NB4 (cell line): Measurements from ENCODE around the gene TSPAN10.

Source experiments
- CTCF ChIP-seq: IDR thresholded peaks from one replicate; pipeline ENCODE4 v1.5.1; 2012; ENCODE audit warnings: low read depth, low read length
- MYC ChIP-seq: IDR thresholded peaks from 2 replicates; pipeline ENCODE4 v1.6.1; 2011; ENCODE audit warnings: low read depth, low read length
- POLR2A ChIP-seq: IDR thresholded peaks from 2 replicates; pipeline ENCODE4 v1.6.1; 2011; ENCODE audit warnings: mild to moderate bottlenecking; ENCODE audit not compliant: insufficient read length; ENCODE audit errors: extremely low read depth
- TF ChIP-seq, protein P1 (sequence below): IDR thresholded peaks from 2 replicates; pipeline ENCODE4 v1.6.1; 2011; ENCODE audit warnings: low read depth, low read length

- no peak for TF ChIP-seq POLR2A
- no peak for TF ChIP-seq CTCF
- TF ChIP-seq MYC, result no peak
- TF ChIP-seq, protein P1, sequence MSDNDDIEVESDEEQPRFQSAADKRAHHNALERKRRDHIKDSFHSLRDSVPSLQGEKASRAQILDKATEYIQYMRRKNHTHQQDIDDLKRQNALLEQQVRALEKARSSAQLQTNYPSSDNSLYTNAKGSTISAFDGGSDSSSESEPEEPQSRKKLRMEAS, result no peak
These were observed 60.5 kb downstream of the TSPAN10 start for GRCh38 chr17:81697261-81698044.
